Measurements from ENCODE around the gene CD177.

- TF ChIP-seq POLR2AphosphoS5 (IDR thresholded peaks at IDR 0.05) (no peak), CTCF (IDR thresholded peaks at IDR 0.05) (no peak)
Measured at GRCh38 chr19:43318203-43318602, 35.3 kb upstream of the CD177 start.
